SK-N-MC (cell line): ENCODE measurements around the gene HS1BP3.

Experiments used
- DNase-seq: peaks from one replicate; pipeline ENCODE4 v3.0.0-alpha.2; 2011; ENCODE audit warnings: low read depth, low spot score
- H3K27ac ChIP-seq: fragments of 200-600 bp; sonication (generic); 2 replicates; pipeline ENCODE4 v1.5.1; 2016; ENCODE audit warnings: mixed run types
- H3K36me3 ChIP-seq: fragments of 200-600 bp; sonication (generic); 2 replicates; pipeline ENCODE4 v1.6.1; 2017; ENCODE audit warnings: antibody characterized with exemption, low read length, mixed read lengths; ENCODE audit not compliant: insufficient read depth
- H3K4me3 ChIP-seq: fragments of 200-600 bp; sonication (generic); 2 replicates; pipeline ENCODE4 v1.5.1; 2016
- H3K9ac ChIP-seq: fragments of 200-600 bp; sonication (generic); 2 replicates; pipeline ENCODE4 v1.8.0; 2017; ENCODE audit warnings: mixed run types, mixed read lengths; ENCODE audit not compliant: insufficient read length
- H3K9me3 ChIP-seq: fragments of 200-600 bp; sonication (generic); 2 replicates; pipeline ENCODE4 v1.6.1; 2017; ENCODE audit warnings: low read depth, mild to moderate bottlenecking, antibody characterized with exemption, low read length, moderate library complexity, mixed read lengths
- EZH2 ChIP-seq: fragments of 200-600 bp; sonication (generic); IDR thresholded peaks from one replicate; pipeline ENCODE4 v1.6.1; 2017; ENCODE audit warnings: antibody characterized with exemption
- FOXP2 ChIP-seq: optimal IDR thresholded peaks from 2 replicates; pipeline ENCODE3; 2011; ENCODE audit warnings: mild to moderate bottlenecking, moderate library complexity; ENCODE audit not compliant: insufficient read depth; ENCODE audit errors: extremely low read length, control extremely low read depth
- POLR2AphosphoS5 ChIP-seq: IDR thresholded peaks from 2 replicates; pipeline ENCODE4 v1.6.1; 2012; ENCODE audit warnings: mild to moderate bottlenecking, low read depth, low read length, borderline replicate concordance

HS1BP3 gene

DNA sequence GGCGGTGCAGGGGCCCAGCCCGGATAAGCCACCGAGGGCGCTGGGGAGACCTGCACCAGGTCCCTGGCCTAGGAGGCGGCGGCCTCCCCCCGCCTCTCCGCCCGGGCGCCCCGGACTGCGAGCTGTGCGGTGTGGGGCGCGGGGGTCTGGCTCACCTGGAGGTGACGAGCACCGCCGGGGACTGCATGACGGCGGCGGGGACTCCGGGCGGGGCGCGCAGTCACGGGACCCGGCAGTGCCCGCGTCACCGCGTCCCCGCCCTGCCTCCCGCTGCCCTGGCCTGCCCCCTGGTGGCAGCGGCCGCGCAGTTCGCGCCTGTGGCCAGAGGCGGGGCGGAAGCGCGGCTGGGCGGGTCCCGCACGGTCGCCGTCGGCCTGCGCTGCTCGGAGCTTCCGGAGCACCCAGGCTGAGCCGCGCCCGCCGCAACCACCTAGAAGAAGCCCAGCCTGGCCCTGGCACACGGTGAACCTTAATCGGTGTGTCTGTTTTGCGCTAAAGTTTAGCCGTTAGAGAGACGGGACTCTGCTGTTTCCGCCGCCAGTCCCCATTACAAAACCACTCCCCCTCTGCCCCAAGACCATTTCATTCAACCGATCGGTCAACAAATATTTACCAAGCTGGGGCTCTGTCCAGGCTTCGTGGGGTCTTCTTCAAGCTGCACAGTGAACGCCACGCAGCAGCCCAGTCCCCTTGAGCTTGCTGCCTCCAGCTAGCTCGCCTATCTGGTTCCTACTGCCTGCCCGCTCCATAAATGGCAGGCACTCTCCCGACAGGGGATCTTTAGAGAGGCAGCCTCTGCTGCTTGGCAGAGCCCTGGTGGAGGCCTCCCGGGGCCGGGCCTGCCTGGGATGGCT, at the start of gene HS1BP3:
Gene HS1BP3 (minus strand): TSS at position 222 of the 854 bp plus-strand sequence. CDS start 35 bp downstream, at position 187.
- H3K9me3 ChIP-seq, result no peaks in the 10 kb centered on the region
- H3K27ac ChIP-seq, result no peak within 1 kb of the TSS
- no peak for DNase-seq
- peak within 1 kb of the TSS; percentile 95 for H3K4me3 ChIP-seq
- TF ChIP-seq EZH2 (no peak), POLR2AphosphoS5 (peak; percentile 74), FOXP2 (peak; percentile 63)
- H3K9ac ChIP-seq, result peak within 1 kb of the TSS; percentile 83
- no peaks in the 10 kb centered on the region for H3K36me3 ChIP-seq

DNA sequence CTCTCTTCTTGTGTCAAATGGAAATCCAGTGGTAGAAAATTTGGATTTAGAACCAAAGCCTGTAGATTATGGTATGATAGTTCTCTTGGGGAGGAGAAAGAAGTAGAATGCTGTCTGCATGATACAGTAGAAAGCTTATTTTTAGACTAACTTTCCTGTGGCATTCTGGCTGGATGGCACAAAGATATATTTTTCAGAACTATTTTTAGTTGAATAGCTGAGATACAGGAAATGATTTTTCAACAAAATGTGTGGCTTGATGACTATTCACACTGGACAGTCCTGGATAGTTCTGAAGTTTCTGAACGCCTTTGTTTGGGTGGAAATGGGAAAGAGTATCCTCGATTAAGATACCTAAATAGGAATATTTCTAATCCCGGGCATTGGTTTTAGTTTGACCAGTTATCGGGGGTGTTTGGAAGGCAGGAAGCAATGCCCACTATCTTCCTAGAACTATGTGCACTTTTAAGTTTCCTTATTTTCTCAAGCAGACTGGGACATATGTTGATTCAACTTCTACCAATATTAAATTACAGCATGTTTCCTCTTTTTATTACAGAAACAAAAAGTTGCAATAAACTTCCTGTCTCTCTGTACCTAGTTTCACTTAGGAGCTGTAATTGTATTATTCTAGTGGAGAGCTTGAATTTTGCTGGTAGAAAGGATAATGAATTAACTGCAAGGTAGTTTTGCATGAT, 48.2 kb upstream of the HS1BP3 start:
- Histone ChIP-seq H3K4me3 (no peak overlapping the region), H3K27ac (no peak overlapping the region), H3K9ac (no peak overlapping the region), H3K9me3 (no peaks in the 10 kb centered on the region), H3K36me3 (no peaks in the 10 kb centered on the region)
- DNase-seq, result no peak
- TF ChIP-seq POLR2AphosphoS5 (no peak), FOXP2 (no peak), EZH2 (no peak)

- no peak overlapping the region for H3K9ac ChIP-seq
- DNase-seq, result no peak
- no peaks in the 10 kb centered on the region for H3K9me3 ChIP-seq
- no peak overlapping the region for H3K27ac ChIP-seq
- no peak for TF ChIP-seq EZH2
- TF ChIP-seq POLR2AphosphoS5, result no peak
- no peak for TF ChIP-seq FOXP2
- H3K4me3 ChIP-seq, result no peak overlapping the region
- H3K36me3 ChIP-seq, result no peaks in the 10 kb centered on the region
Observed at GRCh38 chr2:20697322-20697934, 46.5 kb upstream of the HS1BP3 start.

DNA sequence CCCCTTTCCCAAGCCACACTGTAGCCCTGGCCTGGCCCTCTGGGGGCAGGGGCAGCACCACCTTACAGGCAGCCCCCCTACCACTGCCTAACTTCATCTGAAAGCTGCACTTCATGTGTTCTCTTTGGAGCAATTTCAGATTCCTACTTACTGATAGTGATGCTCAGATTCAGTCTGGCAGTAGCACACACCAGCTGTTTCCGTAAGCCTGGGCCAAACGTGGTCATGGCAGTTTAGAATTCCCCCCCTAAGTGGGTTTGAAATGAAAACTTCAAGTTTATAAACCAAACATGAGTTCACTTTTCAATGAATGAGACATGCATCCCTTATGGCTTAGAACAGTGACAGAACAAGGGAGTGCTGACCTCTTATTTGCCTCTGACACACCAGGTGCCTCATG, 45.5 kb upstream of the HS1BP3 start:
- no peaks in the 10 kb centered on the region for H3K36me3 ChIP-seq

GRCh38 chr2:20693317-20693716, 42.4 kb upstream of the HS1BP3 start:
- no peaks in the 10 kb centered on the region for H3K36me3 ChIP-seq
- TF ChIP-seq FOXP2 (no peak), EZH2 (no peak), POLR2AphosphoS5 (no peak)

More for the DNA sequence above, 45.5 kb upstream of the HS1BP3 start:
- TF ChIP-seq POLR2AphosphoS5, result no peak
- no peak for TF ChIP-seq EZH2
- no peak for TF ChIP-seq FOXP2
- Histone ChIP-seq H3K4me3 (no peak overlapping the region), H3K27ac (no peak overlapping the region), H3K9ac (no peak overlapping the region), H3K9me3 (no peaks in the 10 kb centered on the region)
- no peak for DNase-seq

DNA sequence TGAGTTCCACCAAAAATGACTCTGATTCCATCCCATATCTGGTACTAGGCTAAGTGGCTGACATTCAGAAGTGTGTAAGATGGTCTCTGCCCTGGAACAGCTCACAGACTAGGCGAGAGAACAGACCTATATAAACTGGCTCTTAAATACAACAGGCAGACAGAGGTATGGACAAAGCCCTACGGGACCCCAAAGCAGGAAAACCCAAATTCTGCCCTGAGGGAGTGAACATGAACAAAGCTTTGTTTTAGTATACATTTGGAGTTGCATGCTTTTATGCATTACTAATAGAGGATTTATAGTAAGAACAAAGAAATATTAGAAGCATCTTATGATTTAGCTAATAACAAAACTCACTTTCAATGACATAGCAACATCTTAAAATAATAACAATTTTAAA, 41.2 kb upstream of the HS1BP3 start:
- H3K9me3 ChIP-seq, result no peaks in the 10 kb centered on the region
- DNase-seq, result no peak
- H3K27ac ChIP-seq, result no peak overlapping the region
- H3K4me3 ChIP-seq, result no peak overlapping the region
- no peak for TF ChIP-seq POLR2AphosphoS5
- H3K36me3 ChIP-seq, result peaks cover under 1% of the 10 kb centered on the region; the same call in 1 of the 2 replicates
- no peak overlapping the region for H3K9ac ChIP-seq

More at GRCh38 chr2:20693317-20693716, 42.4 kb upstream of the HS1BP3 start:
- no peak overlapping the region for H3K9ac ChIP-seq
- H3K4me3 ChIP-seq, result no peak overlapping the region
- H3K9me3 ChIP-seq, result no peaks in the 10 kb centered on the region
- no peak overlapping the region for H3K27ac ChIP-seq
- no peak for DNase-seq

DNA sequence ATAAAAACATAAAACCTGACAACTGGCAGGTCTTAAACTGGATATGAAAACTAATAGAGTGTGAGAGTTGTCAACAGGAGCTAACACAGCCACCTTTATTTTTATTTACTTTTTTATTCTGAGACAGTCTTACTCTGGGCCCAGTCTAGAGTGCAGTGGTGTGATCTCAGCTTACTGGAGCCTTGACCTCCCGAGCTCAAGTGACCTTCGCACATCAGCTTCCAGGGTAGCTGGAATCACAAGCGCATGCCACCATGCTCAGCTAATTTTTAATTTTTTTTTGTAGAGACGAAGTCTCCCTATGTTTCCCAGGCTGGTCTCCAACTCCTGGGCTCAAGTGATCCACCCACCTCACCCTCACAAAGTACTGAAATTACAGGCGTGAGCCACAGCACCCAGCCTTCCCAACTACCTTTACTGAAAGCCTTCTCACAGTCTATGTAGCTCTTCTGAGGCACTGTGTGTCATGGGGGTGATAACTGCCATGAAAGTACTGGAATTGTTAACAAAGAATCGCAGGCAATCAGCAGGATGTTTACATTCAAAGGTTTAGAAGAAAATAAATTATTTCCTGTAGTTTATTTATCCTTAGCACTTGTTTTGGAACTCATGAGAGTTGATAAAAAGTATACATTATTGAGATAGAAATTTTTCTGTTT, 40.3 kb upstream of the HS1BP3 start:
- Histone ChIP-seq H3K27ac (no peak overlapping the region), H3K36me3 (peaks cover 5% of the 10 kb centered on the region; the same call in 1 of the 2 replicates), H3K9me3 (no peaks in the 10 kb centered on the region), H3K9ac (no peak overlapping the region), H3K4me3 (no peak overlapping the region)
- TF ChIP-seq POLR2AphosphoS5, result no peak
- TF ChIP-seq EZH2, result no peak
- TF ChIP-seq FOXP2, result no peak
- DNase-seq, result no peak
